Activated T-helper 1 cell treated with anti-CD3 and anti-CD28 coated beads, Interleukin-2, amount 50 U/mL, for 16 hours (primary cell): ENCODE data around the gene ZBTB20.

Source experiments
- DNase-seq, 2 donors: peaks; one replicate each; pipeline ENCODE4 v3.0.0-alpha.2; 2020; ENCODE audit warnings: low read depth in 1 of 2, low spot score in 1 of 2

ZBTB20 gene

DNA sequence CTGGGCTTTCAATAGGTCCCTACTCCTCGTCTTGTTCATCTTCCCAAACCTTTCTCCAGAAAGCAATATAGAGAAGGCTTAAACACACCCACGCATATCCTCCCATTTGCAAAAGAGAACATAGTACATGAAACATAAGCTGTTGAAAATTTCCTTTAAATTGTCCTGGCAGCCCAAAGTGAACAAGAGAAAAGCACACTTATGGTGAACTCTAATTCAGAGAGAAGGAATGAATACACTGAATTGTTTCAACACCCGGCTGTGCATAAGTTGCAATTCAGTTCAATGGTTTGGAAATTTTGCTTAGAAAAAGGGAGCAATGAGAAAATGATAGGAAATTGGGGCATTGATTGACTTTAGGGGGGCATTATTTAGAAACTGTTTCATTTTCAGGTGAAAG lies 650.6 kb downstream of the ZBTB20 start:
- no peak for DNase-seq

DNA sequence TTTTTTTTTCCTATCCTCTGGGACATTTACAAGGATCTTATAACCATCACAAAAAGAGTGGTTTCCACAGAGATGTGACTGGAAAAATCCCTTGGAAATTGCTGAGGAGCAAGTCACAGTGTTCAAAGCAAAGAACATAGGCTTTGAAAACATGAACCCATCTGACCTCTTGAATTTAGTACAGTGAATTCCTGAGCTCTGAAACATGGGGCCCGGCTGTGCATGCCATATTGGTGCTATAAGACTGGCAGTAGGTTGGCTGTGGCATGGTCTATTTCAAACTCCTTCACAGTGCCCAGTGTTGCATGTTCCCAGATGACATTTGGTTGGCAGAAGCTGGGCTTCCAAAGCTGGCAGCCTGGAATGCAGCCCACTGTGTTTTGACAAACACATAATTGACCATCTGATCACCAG lies 651.1 kb downstream of the ZBTB20 start:
- DNase-seq, result no peak

DNA sequence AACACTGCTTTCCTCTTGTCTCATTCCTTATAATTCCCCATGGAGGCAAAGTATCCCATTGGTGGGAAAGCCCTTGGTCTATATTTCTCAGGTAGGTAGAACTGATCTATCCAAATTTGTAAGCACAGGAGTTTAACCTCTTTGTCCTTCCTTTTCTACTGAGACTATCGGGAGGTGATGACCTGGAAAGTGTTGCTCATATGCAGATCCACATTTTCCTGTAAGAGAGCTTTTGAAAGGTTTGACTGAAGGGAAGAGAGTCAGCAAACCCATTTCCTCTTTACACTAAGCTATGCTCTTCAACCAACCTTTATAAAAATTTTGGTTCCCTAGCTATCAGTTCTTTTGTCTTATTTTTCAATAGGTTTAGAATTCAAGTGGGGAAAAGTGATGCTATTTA lies 652.6 kb downstream of the ZBTB20 start:
- no peak for DNase-seq

DNA sequence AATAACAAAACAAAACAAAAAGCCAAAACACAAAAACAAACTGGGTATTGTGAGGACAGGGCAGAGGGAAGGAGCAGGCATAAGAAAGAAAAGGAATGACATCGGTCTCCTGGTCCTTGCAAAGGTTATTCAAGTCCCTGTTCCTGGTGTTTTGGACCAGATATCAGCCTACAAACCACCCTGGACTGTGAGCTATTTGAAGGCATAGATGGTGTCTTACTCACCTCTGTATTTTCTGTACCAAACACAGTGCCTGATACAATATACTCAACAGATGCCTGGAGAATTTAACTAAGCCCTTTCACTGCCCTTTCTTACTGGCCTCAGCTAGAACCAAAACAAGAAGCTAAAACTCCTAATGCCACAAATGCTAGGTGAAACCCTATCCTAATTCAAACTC lies 656.3 kb downstream of the ZBTB20 start:
- DNase-seq, result no peak

DNA sequence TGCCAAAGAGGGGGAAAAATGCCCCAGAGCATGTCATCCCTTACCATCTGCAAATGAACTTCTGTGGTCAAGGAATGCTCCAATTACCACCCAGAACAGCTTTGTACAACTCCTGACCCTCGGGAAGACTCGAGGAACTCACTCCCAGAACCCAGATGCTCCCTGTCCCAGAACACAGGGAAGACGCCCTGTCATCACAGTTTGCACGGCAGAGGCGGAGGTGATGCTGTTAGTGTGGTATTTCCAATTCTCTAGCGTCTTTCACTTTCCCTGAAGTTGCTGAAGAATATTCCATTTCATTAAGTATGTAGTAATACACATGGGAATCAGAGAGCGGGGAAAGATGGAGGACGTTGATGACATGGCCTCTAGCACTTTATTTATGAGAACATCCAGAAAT lies 659.6 kb downstream of the ZBTB20 start:
- DNase-seq, result no peak

DNA sequence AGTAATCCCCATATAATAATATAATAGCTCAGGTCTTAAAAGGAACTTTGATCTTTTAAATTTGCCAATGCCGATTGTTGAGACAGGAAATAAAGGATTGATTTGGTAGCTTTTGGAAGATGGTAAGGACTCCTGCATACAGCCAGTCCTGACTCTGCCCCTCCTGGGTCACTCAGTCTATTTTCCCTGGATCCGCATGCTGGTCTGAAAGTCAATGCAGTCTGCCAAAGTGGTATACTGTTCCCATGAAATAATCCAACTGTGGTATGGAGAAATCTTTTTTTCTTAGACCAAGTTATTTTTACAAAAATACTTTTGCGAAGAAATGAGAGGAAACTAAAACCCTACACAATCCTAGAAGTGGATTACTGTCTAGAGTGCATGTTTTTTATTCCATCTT lies 662.2 kb downstream of the ZBTB20 start:
- DNase-seq, result no peak

DNA sequence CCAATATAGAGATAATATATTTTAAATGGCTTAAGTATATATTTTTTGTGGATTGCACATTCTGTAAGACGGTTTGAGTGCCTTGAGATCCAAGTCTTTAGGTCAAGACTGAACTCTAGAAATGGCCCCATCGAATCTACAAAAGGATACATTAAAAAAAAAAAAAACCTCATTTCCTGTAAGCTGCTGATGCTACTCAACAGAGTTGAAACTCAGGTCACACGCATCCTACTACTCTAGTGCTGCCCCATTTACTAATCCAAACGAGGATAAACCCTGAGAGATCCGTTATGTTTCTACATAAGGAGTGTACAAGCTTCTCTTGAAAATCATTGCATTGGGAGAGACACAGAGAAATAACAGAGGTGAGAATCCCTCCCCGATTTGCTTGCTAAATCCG lies 666.0 kb downstream of the ZBTB20 start:
- DNase-seq, result no peak

DNA sequence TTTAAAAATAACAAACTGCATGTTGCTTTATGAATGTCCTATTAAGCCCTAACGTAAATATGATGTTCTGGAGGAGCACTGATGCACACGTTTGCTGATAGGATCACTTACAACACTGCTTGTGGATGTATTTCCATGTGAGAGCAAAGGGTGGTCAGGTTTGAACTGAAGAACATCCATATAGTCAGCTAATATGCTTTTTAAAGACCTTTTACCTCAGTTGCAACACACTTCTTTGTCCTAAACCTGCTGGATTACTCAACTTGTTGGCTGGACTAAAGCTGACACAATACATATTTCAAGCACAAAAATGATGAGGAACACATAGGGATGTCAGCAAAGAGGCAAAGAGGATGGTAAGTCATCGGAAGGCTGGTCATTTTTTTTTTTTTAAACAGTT lies 666.6 kb downstream of the ZBTB20 start:
- no peak for DNase-seq

DNA sequence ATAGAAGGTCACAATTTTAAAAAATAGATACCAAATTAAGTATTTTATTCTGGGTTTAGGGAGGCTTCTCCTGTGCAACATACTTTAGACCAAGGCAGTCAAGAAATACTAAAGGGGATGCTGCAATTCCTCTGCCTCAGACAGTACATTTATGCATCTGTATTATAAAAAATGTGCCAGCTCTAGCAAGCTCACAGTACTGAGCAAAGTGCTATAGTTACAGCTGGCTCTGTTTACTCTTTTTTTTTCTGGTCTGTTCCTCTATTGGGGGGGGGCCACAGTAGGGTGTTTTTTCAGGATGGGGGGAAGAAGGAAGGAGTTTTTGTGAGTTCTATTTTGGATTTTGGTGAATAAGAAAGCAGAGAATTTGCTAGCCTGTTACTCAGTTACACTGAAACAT lies 668.3 kb downstream of the ZBTB20 start:
- DNase-seq, result no peak

DNA sequence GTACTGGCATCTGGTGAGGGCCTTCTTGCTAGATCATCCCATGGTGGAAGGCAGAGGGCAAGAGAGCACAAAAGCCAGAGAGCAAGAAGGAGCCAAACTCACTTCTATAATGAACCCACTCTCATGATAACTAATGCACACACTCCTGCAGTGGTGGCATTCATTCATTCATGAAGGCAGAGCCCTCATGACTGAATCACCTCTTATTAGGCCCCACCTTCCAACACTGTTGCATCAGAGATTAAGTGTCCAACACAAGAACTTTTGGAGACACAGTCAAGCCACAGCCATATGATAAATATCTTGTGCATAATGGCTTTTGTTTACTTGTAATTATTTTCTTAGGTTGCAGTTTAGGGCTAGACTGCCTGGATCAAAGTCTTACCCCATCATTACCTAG lies 670.6 kb downstream of the ZBTB20 start:
- DNase-seq, result no peak

DNA sequence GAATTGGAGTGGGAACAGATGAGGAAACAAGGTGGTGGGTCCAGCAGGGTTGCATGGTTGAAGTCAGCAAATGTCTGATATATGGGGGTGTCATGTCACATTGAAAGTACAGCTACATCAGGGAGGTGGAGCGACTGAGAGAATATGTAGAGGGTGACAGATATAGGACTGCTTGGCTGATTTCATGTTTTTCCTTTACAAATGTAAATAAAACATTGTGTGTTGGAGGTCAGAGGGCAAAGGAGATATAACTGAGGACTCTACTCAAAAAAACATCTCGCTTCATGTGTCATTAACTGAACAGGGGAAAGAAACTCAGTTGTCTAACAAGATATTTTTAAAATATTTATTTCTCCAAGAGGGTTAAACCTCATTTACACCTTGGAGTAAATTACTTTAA lies 675.6 kb downstream of the ZBTB20 start:
- DNase-seq, result no peak

DNA sequence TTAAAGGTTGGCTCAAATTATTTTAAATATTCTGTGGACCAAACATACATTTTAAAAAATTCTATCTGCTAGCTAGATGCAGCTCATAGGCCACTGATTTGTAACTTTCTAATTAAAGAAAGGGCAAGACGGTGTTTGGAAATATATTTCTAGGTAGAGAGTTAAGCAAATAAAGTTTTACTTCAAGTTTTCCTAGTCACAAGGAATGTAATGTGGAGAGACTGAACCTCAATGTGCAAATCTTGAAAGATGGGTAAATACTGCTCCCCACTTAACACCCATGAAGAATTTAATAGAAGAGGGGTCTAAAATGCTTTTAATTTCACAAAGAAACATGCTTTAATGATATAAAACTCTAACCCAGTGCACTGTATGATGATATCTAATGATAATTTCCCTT lies 678.0 kb downstream of the ZBTB20 start:
- no peak for DNase-seq

DNA sequence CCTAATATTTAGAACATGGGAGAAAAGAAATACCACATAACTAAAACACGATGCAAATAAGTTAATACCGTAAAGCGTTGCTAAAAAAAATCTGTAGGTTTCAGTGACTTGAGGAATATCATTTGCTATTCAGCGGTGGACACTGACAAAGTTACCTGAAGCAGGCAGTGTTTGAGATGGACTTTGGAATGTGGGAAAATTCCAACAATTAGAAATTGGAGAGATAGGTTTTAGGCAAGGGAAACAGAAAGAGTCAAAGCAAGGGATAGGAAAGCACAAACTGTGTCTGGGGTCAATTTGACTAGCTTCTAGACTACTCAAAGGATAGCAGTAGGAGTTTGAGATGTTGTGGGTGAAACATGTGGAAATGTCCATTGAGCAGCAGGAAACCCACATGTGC lies 680.3 kb downstream of the ZBTB20 start:
- DNase-seq, result no peak

DNA sequence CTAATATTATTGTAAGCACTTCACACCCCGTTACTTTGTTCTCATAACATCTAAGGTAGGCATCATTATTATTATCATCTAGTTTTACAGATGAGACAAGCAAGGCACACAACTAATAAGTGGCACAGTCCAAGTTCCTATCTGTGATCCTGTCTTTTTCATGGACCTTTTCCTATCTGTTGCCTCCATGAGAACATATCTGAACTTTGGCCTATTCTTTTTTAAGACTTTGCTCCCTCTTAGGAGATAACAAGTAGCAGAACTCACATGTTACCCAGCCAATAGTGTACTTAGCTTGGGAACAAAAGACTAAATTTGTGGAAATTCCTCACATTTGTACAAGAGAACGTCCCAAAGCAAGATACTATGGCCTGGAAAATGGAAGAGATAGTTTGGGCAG lies 680.8 kb downstream of the ZBTB20 start:
- DNase-seq, result no peak

DNA sequence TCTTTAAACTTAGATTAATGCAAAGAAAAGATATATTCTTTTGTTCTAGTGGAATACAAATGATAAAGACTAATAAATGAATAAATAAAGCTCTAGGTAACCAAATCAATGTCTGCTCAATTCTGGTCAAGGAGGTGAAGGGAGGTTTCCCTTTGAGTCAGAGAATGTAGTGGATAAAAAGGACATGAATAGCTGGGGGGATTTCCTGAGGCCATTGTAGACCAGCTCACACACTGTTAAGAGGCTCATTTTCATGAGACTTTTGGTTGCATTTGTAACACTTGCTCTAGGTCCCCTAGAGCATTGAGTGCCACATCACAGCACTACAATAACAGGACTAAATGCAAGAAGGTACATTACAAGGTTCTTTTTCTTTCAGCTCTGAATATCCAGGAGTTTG lies 682.5 kb downstream of the ZBTB20 start:
- no peak for DNase-seq

DNA sequence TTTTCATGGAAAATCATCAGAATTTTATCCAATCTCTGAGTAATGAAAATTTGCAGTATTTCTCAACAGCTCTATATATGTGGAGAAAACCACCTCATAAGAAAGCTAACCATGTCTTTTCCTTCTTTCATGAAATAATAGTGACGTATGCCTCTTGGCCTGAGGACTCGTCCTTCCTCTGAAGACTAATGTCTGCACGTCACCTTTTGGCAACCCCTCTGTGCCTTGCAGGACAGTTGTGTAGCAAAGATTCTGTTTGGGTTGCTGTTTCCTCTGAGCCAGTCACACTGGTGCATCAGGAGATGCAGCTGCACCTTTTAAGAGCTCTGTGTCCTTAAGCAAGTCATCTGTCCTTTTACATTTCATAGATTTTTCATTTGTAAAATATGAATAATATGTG lies 684.3 kb downstream of the ZBTB20 start:
- no peak for DNase-seq

DNA sequence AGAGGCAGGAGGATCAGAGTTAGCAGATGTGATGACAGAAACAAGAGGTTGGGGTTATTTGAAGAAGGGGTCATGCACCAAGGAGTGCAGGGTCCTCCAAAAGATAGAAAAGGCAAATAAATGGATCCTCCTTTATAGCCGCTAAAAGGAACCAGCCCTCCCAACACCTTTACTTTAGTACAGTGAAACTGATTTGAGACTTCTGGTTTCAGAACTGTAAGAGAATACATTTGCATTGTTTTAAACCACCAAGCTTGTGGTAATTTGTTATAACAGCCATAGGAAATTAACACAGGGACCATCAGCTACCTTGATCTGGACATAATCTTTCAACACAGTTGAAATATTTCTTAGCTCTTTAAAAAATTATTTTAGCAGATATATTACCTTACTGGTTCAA lies 686.6 kb downstream of the ZBTB20 start:
- no peak for DNase-seq

DNA sequence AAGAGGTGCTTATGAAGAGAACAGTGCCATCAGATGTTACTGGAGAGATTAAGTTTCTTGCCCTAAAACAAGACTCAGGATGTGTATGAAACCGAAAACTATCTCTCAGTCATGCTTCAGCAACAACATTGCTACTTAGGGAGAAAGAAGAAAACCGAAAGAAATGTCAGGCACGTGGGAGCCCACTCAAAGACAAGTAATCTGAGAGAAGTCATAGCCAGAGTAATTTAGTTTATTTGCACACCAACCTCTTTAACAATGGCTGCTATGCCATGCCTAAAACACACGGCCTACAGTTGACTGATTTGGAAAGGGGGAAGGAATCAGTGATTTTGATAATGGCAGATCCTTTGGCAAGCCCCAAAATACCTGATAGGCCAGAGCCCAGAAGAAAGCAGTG lies 690.3 kb downstream of the ZBTB20 start:
- DNase-seq, result no peak

DNA sequence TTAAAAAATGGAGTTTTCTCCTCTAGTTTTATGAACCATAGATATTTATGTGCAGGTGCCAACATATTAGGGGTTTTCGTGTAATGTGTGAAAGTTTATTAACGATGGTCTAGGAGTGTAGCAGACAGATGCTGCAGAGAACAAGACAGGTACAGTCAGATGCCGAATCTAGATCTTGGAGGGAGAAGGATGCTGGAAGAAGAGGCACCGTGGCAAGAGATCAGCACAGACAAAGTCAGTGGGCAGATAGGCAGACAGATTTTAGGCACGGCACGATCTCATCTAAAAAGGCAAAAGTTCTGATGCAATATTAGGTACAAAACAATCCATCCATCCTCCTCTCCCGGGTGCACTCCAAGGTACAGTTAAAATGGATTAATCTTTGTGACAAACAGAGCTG lies 691.7 kb downstream of the ZBTB20 start:
- DNase-seq, result no peak

DNA sequence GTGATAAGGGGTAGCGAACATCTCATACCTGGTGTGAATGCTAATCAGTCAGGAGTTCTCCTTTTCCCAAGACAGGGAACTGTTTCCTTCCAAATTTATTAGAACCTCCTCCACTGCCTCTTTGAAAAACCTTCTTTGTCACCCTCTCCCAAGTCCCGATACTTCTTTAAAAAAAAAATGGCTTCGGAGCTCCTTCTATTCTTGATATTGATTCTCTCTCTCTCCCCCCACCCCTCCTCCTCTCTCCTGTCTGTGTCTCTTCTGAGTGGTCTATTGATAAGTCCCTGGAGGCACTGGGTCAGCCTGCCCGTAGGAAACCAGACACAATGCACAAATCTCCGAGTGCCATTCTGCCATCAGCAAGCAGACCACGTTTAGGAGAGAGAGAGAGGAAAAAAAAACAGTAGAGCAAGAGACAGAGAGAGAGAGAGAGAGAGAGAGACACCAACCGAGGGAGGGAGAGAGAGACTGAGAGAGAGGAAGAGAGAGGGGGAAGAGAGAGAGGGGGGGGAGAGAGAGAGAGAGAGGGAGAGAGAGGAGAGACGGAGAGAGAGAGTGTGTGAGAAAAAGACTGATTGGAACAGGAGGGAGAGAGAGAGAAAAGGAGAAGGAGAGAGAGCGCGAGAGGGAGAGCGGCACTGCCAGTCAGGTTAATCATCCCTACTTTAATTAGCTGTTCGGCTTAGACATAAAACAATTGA lies 692.4 kb downstream of the ZBTB20 start:
- DNase-seq, result no peak

DNA sequence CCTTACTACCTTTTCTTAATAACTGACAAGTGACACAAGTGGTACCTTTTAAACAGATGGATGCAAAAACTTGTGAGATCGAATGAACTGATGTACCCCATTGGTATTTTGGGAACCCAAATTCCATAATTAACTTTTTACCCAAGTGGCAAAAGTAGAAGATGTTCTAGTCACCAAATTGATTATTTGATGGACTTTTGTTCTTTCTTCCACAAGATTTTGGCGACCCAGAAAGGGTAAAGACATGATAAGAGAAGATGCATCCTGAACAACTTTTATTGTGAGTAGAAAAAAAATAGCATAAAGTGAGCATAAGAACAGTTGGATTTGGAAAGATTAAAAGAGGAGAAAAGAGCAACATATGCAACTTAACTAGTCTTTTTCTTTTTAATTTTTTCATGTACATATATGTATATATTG lies 693.7 kb downstream of the ZBTB20 start:
- DNase-seq, result no peak

DNA sequence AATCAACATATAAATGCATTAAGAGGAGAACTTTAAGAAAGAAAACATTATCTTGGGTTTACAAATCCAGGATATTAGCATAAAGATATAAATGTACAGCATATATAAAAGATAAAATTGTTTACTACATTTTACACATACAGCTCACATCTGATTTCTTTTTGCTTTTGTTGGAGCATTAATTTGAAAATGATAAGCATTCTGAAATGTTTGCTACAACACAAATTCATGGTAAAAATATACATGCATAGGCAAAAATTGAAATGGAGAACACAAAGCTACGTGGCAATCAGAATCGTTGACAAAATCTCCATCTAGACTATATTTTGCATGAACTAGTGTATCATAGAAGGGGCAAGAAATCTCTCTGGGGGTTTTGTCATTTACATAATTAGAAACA lies 694.2 kb downstream of the ZBTB20 start:
- DNase-seq, result no peak

DNA sequence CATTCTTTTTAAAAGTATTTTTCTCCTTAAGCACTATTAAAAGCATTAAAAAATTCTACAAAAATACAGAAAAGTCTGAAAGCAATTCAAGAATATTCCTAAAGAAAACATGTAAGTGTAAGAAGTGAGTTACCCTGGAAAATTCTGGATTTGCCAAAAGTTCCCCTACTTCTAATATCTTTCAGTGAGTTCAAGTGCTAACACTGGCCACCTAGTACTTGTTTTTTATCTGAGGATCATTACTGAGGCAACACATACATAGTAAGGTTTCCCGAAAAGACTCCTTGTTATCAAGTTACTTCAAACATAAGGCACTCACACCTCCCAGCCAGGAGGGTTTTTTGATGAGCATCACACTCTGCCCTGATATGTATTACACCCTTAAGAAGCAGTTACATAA lies 694.8 kb downstream of the ZBTB20 start:
- no peak for DNase-seq

DNA sequence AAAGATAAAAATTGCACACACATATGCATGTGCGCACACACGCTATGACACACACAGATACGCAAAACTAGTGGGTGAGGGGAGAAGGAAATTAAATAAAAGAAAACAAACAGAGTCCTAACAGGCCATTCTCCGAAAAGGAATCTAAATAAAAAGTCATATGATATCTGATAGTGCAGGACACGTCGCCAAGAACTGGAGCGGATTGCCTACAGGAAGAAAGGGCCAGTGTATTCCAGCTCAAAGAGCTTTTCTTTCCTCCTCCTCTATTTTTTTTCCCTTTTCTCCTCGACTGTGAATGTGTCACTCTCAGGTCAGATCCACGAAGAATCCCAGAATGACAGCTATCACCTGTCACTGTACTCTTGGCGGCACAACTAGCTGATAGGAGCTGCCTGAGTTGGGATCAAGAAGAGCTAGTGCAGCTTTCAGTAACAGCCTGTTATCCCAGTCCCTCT lies 695.5 kb downstream of the ZBTB20 start:
- DNase-seq, result no peak
